HEK293 (cell line): Measurements from ENCODE around the gene RRBP1.

Source experiments
- KLF10 ChIP-seq: fragments of 450-650 bp; IDR thresholded peaks from 2 replicates; pipeline ENCODE4 v1.5.1; 2018; ENCODE audit warnings: missing biosample characterization, mild to moderate bottlenecking, missing genetic modification characterization
- YY1 ChIP-seq: fragments of 450-650 bp; formaldehyde crosslinking; IDR thresholded peaks from 2 replicates; pipeline ENCODE4 v1.5.1; 2018; ENCODE audit warnings: missing biosample characterization, missing genetic modification characterization
- ZBTB20 ChIP-seq: fragments of 450-650 bp; formaldehyde crosslinking; IDR thresholded peaks from 2 replicates; pipeline ENCODE4 v1.5.1; 2016; ENCODE audit warnings: missing biosample characterization, missing genetic modification characterization
- ZNF114 ChIP-seq: fragments of 450-650 bp; formaldehyde crosslinking; IDR thresholded peaks from 2 replicates; pipeline ENCODE4 v1.5.0; 2017; ENCODE audit warnings: missing biosample characterization, missing genetic modification characterization
- ZNF274 ChIP-seq, 2 experiments: fragments of 200-500 bp in 1 of 2; fragments of 450-650 bp in 1 of 2; sonication (Bioruptor generic) in 1 of 2; formaldehyde crosslinking in 1 of 2; IDR thresholded peaks; 2 replicates each; pipeline versions ENCODE4 v1.5.1 to v1.6.1; 2014 to 2016; ENCODE audit warnings: borderline replicate concordance in 1 of 2, inconsistent platforms in 1 of 2, low read length in 1 of 2, missing biosample characterization in 1 of 2, missing genetic modification characterization in 1 of 2
- ZNF302 ChIP-seq: fragments of 450-650 bp; formaldehyde crosslinking; IDR thresholded peaks from 2 replicates; pipeline ENCODE4 v1.5.1; 2016; ENCODE audit warnings: missing biosample characterization, missing genetic modification characterization, low read depth
- ZNF548 ChIP-seq: fragments of 450-650 bp; formaldehyde crosslinking; IDR thresholded peaks from 2 replicates; pipeline ENCODE4 v1.5.1; 2016; ENCODE audit warnings: missing biosample characterization, missing genetic modification characterization
- ZNF561 ChIP-seq: fragments of 450-650 bp; IDR thresholded peaks from 2 replicates; pipeline ENCODE4 v1.5.1; 2018; ENCODE audit warnings: missing biosample characterization, missing genetic modification characterization, borderline replicate concordance
- ZNF571 ChIP-seq: fragments of 450-650 bp; formaldehyde crosslinking; IDR thresholded peaks from 2 replicates; pipeline ENCODE4 v1.5.0; 2017; ENCODE audit warnings: missing biosample characterization, missing genetic modification characterization
- ZNF830 ChIP-seq: fragments of 450-650 bp; IDR thresholded peaks from 2 replicates; pipeline ENCODE4 v1.5.0; 2018; ENCODE audit warnings: missing biosample characterization, missing genetic modification characterization, low read depth, mild to moderate bottlenecking, moderate library complexity
- TF ChIP-seq, protein P1 (sequence below): fragments of 450-650 bp; formaldehyde crosslinking; IDR thresholded peaks from 2 replicates; pipeline ENCODE4 v1.5.1; 2016; ENCODE audit warnings: missing biosample characterization, missing genetic modification characterization
- TF ChIP-seq, protein P2 (sequence below): fragments of 450-650 bp; formaldehyde crosslinking; IDR thresholded peaks from 2 replicates; pipeline ENCODE4 v1.5.1; 2016; ENCODE audit warnings: missing biosample characterization, missing genetic modification characterization
- TF ChIP-seq, protein P3 (sequence below): fragments of 450-650 bp; formaldehyde crosslinking; IDR thresholded peaks from 2 replicates; pipeline ENCODE4 v1.5.1; 2016; ENCODE audit warnings: missing biosample characterization, missing genetic modification characterization
- TF ChIP-seq, protein P4 (sequence below): fragments of 450-650 bp; formaldehyde crosslinking; IDR thresholded peaks from 2 replicates; pipeline ENCODE4 v1.5.1; 2016; ENCODE audit warnings: missing biosample characterization, missing genetic modification characterization

DNA sequence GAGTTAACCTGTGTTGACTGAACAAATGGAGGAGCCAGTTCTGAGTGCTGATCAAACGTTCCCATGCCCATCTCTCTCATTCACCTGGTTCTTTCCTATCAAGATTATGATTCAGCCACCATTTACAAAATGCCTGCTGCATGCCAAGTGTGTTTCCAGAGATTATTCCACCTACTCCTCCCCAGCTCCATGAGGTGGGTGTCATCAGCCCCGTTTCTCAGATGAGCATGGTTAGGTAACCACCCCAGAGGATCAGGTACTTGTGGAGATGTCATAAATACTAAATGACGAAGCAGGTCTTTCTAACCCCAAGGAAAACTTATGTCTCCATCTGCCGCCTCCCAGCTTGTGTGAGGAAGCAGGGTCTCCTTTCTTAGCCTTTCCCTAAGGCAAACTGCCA lies 19.8 kb upstream of the RRBP1 start:
- TF ChIP-seq, protein P1, sequence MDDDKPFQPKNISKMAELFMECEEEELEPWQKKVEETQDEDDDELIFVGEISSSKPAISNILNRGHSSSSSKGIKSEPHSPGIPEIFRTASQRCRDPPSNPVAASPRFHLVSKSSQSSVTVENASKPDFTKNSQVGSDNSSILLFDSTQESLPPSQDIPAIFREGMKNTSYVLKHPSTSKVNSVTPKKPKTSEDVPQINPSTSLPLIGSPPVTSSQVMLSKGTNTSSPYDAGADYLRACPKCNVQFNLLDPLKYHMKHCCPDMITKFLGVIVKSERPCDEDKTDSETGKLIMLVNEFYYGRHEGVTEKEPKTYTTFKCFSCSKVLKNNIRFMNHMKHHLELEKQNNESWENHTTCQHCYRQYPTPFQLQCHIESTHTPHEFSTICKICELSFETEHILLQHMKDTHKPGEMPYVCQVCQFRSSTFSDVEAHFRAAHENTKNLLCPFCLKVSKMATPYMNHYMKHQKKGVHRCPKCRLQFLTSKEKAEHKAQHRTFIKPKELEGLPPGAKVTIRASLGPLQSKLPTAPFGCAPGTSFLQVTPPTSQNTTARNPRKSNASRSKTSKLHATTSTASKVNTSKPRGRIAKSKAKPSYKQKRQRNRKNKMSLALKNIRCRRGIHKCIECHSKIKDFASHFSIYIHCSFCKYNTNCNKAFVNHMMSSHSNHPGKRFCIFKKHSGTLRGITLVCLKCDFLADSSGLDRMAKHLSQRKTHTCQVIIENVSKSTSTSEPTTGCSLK = no peak
- TF ChIP-seq YY1 (tag by site-specific recombination) (no peak), ZNF571 (no peak), ZNF548 (tag by site-specific recombination) (no peak), ZNF302 (tag by site-specific recombination) (no peak), ZNF561 (tag by site-specific recombination) (no peak), KLF10 (no peak), ZNF114 (tag by site-specific recombination) (no peak), ZNF274 (IDR thresholded peaks at IDR 0.05; ENCODE audit: low read length) (no peak), ZNF274 (tag by site-specific recombination; IDR thresholded peaks at IDR 0.05; ENCODE audit: borderline replicate concordance) (no peak), ZNF830 (tag by site-specific recombination) (no peak), ZBTB20 (tag by site-specific recombination) (no peak)
- TF ChIP-seq, protein P2, sequence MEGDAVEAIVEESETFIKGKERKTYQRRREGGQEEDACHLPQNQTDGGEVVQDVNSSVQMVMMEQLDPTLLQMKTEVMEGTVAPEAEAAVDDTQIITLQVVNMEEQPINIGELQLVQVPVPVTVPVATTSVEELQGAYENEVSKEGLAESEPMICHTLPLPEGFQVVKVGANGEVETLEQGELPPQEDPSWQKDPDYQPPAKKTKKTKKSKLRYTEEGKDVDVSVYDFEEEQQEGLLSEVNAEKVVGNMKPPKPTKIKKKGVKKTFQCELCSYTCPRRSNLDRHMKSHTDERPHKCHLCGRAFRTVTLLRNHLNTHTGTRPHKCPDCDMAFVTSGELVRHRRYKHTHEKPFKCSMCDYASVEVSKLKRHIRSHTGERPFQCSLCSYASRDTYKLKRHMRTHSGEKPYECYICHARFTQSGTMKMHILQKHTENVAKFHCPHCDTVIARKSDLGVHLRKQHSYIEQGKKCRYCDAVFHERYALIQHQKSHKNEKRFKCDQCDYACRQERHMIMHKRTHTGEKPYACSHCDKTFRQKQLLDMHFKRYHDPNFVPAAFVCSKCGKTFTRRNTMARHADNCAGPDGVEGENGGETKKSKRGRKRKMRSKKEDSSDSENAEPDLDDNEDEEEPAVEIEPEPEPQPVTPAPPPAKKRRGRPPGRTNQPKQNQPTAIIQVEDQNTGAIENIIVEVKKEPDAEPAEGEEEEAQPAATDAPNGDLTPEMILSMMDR (tag by site-specific recombination) = no peak
- TF ChIP-seq, protein P3, sequence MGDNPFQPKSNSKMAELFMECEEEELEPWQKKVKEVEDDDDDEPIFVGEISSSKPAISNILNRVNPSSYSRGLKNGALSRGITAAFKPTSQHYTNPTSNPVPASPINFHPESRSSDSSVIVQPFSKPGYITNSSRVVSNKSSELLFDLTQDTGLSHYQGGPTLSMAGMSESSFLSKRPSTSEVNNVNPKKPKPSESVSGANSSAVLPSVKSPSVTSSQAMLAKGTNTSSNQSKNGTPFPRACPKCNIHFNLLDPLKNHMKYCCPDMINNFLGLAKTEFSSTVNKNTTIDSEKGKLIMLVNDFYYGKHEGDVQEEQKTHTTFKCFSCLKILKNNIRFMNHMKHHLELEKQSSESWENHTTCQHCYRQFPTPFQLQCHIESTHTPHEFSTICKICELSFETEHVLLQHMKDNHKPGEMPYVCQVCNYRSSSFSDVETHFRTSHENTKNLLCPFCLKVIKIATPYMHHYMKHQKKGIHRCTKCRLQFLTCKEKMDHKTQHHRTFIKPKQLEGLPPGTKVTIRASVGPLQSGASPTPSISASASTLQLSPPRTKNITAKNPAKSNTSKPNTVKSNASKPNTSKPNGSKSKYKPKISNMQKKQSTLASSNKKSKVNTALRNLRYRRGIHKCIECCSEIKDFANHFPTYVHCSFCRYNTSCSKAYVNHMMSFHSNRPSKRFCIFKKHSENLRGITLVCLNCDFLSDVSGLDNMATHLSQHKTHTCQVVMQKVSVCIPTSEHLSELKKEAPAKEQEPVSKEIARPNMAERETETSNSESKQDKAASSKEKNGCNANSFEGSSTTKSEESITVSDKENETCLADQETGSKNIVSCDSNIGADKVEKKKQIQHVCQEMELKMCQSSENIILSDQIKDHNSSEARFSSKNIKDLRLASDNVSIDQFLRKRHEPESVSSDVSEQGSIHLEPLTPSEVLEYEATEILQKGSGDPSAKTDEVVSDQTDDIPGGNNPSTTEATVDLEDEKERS (tag by site-specific recombination) = no peak
- TF ChIP-seq, protein P4, sequence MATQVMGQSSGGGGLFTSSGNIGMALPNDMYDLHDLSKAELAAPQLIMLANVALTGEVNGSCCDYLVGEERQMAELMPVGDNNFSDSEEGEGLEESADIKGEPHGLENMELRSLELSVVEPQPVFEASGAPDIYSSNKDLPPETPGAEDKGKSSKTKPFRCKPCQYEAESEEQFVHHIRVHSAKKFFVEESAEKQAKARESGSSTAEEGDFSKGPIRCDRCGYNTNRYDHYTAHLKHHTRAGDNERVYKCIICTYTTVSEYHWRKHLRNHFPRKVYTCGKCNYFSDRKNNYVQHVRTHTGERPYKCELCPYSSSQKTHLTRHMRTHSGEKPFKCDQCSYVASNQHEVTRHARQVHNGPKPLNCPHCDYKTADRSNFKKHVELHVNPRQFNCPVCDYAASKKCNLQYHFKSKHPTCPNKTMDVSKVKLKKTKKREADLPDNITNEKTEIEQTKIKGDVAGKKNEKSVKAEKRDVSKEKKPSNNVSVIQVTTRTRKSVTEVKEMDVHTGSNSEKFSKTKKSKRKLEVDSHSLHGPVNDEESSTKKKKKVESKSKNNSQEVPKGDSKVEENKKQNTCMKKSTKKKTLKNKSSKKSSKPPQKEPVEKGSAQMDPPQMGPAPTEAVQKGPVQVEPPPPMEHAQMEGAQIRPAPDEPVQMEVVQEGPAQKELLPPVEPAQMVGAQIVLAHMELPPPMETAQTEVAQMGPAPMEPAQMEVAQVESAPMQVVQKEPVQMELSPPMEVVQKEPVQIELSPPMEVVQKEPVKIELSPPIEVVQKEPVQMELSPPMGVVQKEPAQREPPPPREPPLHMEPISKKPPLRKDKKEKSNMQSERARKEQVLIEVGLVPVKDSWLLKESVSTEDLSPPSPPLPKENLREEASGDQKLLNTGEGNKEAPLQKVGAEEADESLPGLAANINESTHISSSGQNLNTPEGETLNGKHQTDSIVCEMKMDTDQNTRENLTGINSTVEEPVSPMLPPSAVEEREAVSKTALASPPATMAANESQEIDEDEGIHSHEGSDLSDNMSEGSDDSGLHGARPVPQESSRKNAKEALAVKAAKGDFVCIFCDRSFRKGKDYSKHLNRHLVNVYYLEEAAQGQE = no peak
